ENCODE data around the gene SPARCL1.
"Not testable (repeated sequence)": the region's sequence is repeated elsewhere in the genome, so short reads cannot be mapped to it uniquely, and the experiment has no call there.

Gene SPARCL1

GRCh38 chr4:87529187-87529586 lies at the start of gene SPARCL1:
Gene SPARCL1 (minus strand): TSS chr4:87529376. CDS start chr4:87499574, 29,802 bp downstream.
- no peak for DNase-seq

- DNase-seq: no peak
These were observed 46.8 kb upstream of the SPARCL1 start for GRCh38 chr4:87575983-87576382.

- DNase-seq: no peak
These were observed 46.2 kb upstream of the SPARCL1 start for GRCh38 chr4:87575408-87575807.

GRCh38 chr4:87574996-87575395 lies 45.8 kb upstream of the SPARCL1 start:
- DNase-seq: no peak

GRCh38 chr4:87574376-87574775 lies 45.2 kb upstream of the SPARCL1 start:
- not testable (repeated sequence) for DNase-seq

GRCh38 chr4:87570290-87570805 lies 41.2 kb upstream of the SPARCL1 start:
- no peak for DNase-seq

- no peak for DNase-seq
These were observed 38.0 kb upstream of the SPARCL1 start for GRCh38 chr4:87567191-87567590.

- no peak for DNase-seq
These were observed 37.1 kb upstream of the SPARCL1 start for GRCh38 chr4:87566276-87566675.

- DNase-seq: no peak
These were observed 36.6 kb upstream of the SPARCL1 start for GRCh38 chr4:87565746-87566145.

GRCh38 chr4:87560802-87561201 lies 31.6 kb upstream of the SPARCL1 start:
- no peak for DNase-seq

- DNase-seq: no peak
These were observed 30.1 kb upstream of the SPARCL1 start for GRCh38 chr4:87559090-87559837.

GRCh38 chr4:87557348-87557747 lies 28.2 kb upstream of the SPARCL1 start:
- DNase-seq: no peak

- no peak for DNase-seq
These were observed 26.8 kb upstream of the SPARCL1 start for GRCh38 chr4:87555773-87556619.

- DNase-seq: no peak
These were observed 24.0 kb upstream of the SPARCL1 start for GRCh38 chr4:87553182-87553581.

GRCh38 chr4:87551361-87551760 lies 22.2 kb upstream of the SPARCL1 start:
- DNase-seq: no peak

GRCh38 chr4:87547016-87547708 lies 18.0 kb upstream of the SPARCL1 start:
- DNase-seq: no peak

GRCh38 chr4:87545052-87545451 lies 15.9 kb upstream of the SPARCL1 start:
- no peak for DNase-seq

GRCh38 chr4:87543835-87544461 lies 14.8 kb upstream of the SPARCL1 start:
- DNase-seq: no peak

GRCh38 chr4:87542734-87543312 lies 13.6 kb upstream of the SPARCL1 start:
- DNase-seq: no peak

GRCh38 chr4:87541956-87542709 lies 13.0 kb upstream of the SPARCL1 start:
- DNase-seq: no peak

- no peak for DNase-seq
These were observed 12.3 kb upstream of the SPARCL1 start for GRCh38 chr4:87541521-87541920.

Measured in NCI-H2171 (cell line).